HepG2 (cell line): ENCODE measurements around the gene USP17L10. TPM values are rescaled to one million over a fixed set of nuclear protein-coding genes. Genes with fewer than 3 reads are reported as not detected.
"Not testable (repeated sequence)": the region's sequence is repeated elsewhere in the genome, so short reads cannot be mapped to it uniquely, and the experiment has no call there.

Experiments used
- ATAC-seq: fragments of 200-7000 bp; cut with Tn5 transposase; 3 replicates; pipeline ENCODE4 v1.9.1; 2020; ENCODE audit warnings: mild to moderate bottlenecking, moderate library complexity
- Bru-seq: library from RNA; stranded (reverse); fragments of 400-500 nt; gene quantifications from one replicate; lab custom pipeline; 2021; lab: Mats Ljungman, UMichigan
- BruChase-seq, 2 experiments: library from RNA; stranded (reverse); fragments of 400-500 nt; gene quantifications; one replicate each; lab custom pipeline; 2021; lab: Mats Ljungman, UMichigan
- BruUV-seq: library from RNA; stranded (reverse); fragments of 400-500 nt; replicated peaks from 2 replicates; lab custom pipeline; 2021; lab: Mats Ljungman, UMichigan
- CTCF ChIA-PET: fragments of 300-600 bp; formaldehyde crosslinking; extraction: SDS; loops from one replicate; lab custom pipeline; 2021; ENCODE audit warnings: low total read pairs, inconsistent platforms, low intra/inter-chr PET ratio; lab: Yijun Ruan, JAX
- POLR2A ChIA-PET: fragments of 350-600 bp; sonication (Branson Sonifier 250); formaldehyde crosslinking; loops from one replicate; lab custom pipeline; 2020; ENCODE audit warnings: antibody characterized with exemption, inconsistent platforms; lab: Yijun Ruan, JAX
- DNase-seq: peaks from one replicate; pipeline ENCODE4 v3.0.0-alpha.2; 2015; ENCODE audit warnings: low spot score
- FAIRE-seq: peaks from 3 replicates; lab custom pipeline; 2011; peaks lifted over from hg19 to GRCh38; lab: Jason Lieb, UNC
- H2AFZ ChIP-seq: one replicate; pipeline ENCODE4 v1.6.1; 2011; ENCODE audit warnings: low read length, inconsistent platforms
- H3K27ac ChIP-seq: fragments of 300-600 bp; 3 replicates; pipeline ENCODE4 v1.8.0; 2011; ENCODE audit warnings: mixed run types, mild to moderate bottlenecking, mixed read lengths, low read length, inconsistent platforms; ENCODE audit not compliant: insufficient read depth; ENCODE audit errors: extremely low read length
- H3K27me3 ChIP-seq, 2 experiments: fragments of 200-600 bp in 1 of 2; 2 replicates in 1 of 2; 3 replicates in 1 of 2; pipeline versions ENCODE4 v1.6.0 to v1.8.0; 2011; ENCODE audit warnings: low read length in 2 of 2, mild to moderate bottlenecking in 2 of 2, moderate library complexity in 2 of 2, inconsistent platforms in 1 of 2; ENCODE audit not compliant: insufficient read depth in 2 of 2, control insufficient read depth in 1 of 2
- H3K36me3 ChIP-seq, 2 experiments: fragments of 200-600 bp in 1 of 2; replicated peaks in 1 of 2; 2 replicates in 1 of 2; 3 replicates in 1 of 2; pipeline versions ENCODE4 v1.5.1 to v1.8.0; 2011; ENCODE audit warnings: low read length in 2 of 2, inconsistent platforms in 1 of 2; ENCODE audit not compliant: insufficient read depth in 2 of 2, control insufficient read depth in 1 of 2
- H3K4me1 ChIP-seq: 2 replicates; pipeline ENCODE4 v1.5.1; 2012; ENCODE audit warnings: low read length, inconsistent platforms; ENCODE audit not compliant: insufficient read depth
- H3K4me2 ChIP-seq: 2 replicates; pipeline ENCODE4 v1.6.0; 2011; ENCODE audit warnings: low read depth, low read length, inconsistent platforms
- H3K4me3 ChIP-seq, 3 experiments: fragments of 200-600 bp in 1 of 3; sonication (generic), shearing (Covaris generic) in 1 of 3; replicated peaks in 1 of 3; 2 replicates each; pipeline ENCODE4 v1.5.1; 2011 to 2016; ENCODE audit warnings: low read length in 3 of 3, inconsistent platforms in 2 of 3, low read depth in 2 of 3, mild to moderate bottlenecking in 2 of 3, control low read depth in 1 of 3, mixed read lengths in 1 of 3; ENCODE audit not compliant: insufficient read depth in 1 of 3
- H3K79me2 ChIP-seq: one replicate; pipeline ENCODE4 v1.6.1; 2011; ENCODE audit warnings: low read length, inconsistent platforms; ENCODE audit not compliant: insufficient read depth
- H3K9ac ChIP-seq: 2 replicates; pipeline ENCODE4 v1.6.0; 2011; ENCODE audit warnings: mild to moderate bottlenecking, low read depth, low read length, inconsistent platforms; ENCODE audit not compliant: insufficient read depth
- H3K9me3 ChIP-seq: 2 replicates; pipeline ENCODE4 v1.5.1; 2012; ENCODE audit warnings: mild to moderate bottlenecking, low read length
- H4K20me1 ChIP-seq: 2 replicates; pipeline ENCODE4 v1.6.0; 2011; ENCODE audit warnings: inconsistent platforms, mild to moderate bottlenecking, low read length, moderate library complexity; ENCODE audit not compliant: insufficient read depth
- CTCF ChIP-seq: sonication (generic); formaldehyde crosslinking; IDR thresholded peaks from 2 replicates; pipeline ENCODE4 v1.5.0; 2020; ENCODE audit warnings: mild to moderate bottlenecking, missing genetic modification reagents, moderate library complexity
- KDM2A ChIP-seq: sonication (generic); formaldehyde crosslinking; IDR thresholded peaks from 2 replicates; pipeline ENCODE4 v1.4.0; 2020; ENCODE audit warnings: low read depth, missing genetic modification reagents, borderline replicate concordance
- RAD21 ChIP-seq: fragments of 450-650 bp; formaldehyde crosslinking; IDR thresholded peaks from 2 replicates; pipeline ENCODE4 v1.5.0; 2020; ENCODE audit warnings: mild to moderate bottlenecking
- SALL1 ChIP-seq: sonication (generic); formaldehyde crosslinking; IDR thresholded peaks from 2 replicates; pipeline ENCODE4 v1.8.0; 2022; ENCODE audit warnings: mild to moderate bottlenecking, missing genetic modification reagents
- SMC3 ChIP-seq: IDR thresholded peaks from 2 replicates; pipeline ENCODE4 v1.6.1; 2011; ENCODE audit warnings: low read length, improper control_type of control experiment
- STAG1 ChIP-seq: sonication (generic); formaldehyde crosslinking; IDR thresholded peaks from 2 replicates; pipeline ENCODE4 v1.4.0; 2020; ENCODE audit warnings: missing genetic modification reagents
- WGBS: methylation state at CpG from one replicate; pipeline ENCODE4 v1.1.6; 2017; ENCODE audit warnings: low lambda C conversion rate; 5-methylcytosine and 5-hydroxymethylcytosine counted together
- in situ Hi-C: cut with HindIII; loops from 2 replicates; pipeline ENCODE4 v1.10.0; 2017; ENCODE audit warnings: low pct_unique_long_range_greater_than_20kb; ENCODE audit not compliant: extremely low pct_ligation_motif_present
- intact Hi-C: fragments of 100-400 bp; cut with micrococcal nuclease; formaldehyde crosslinking; loops from one replicate; pipeline ENCODE4 v1.10.0; 2022; ENCODE audit not compliant: unreplicated experiment
- long read RNA-seq, 2 experiments: library from RNA in 1 of 2; library from polyadenylated mRNA in 1 of 2; stranded (forward) in 1 of 2; unstranded in 1 of 2; transcript quantifications; one replicate each; pipeline ENCODE4 v2.0.0, GENCODE V29; 2019 to 2022
- polyA minus RNA-seq, 3 experiments: library from RNA; depleted of rRNA, polyadenylated mRNA; stranded (reverse); fragments of >200 nt; gene quantifications; 2 replicates each; pipeline ENCODE4 v1.2.3, GENCODE V29; 2011; ENCODE audit warnings: low replicate concordance in 1 of 3
- polyA plus RNA-seq, 8 experiments: library from polyadenylated mRNA; depleted of rRNA in 3 of 8; stranded (reverse) in 7 of 8; unstranded in 1 of 8; fragments of >200 nt; fragmentation: Illumina TruSeq in 4 of 8; extraction: Trizol in 4 of 8; gene quantifications; 2 replicates each; pipeline versions ENCODE4 v1.2.1 to v1.2.3, GENCODE V29; 2011 to 2016; ENCODE audit warnings: low read depth in 4 of 8, missing spikeins in 1 of 8, mixed read lengths in 1 of 8; ENCODE audit not compliant: insufficient read depth in 1 of 8
- total RNA-seq, 5 experiments: library from RNA; depleted of rRNA; stranded (reverse); fragments of >200 nt; fragmentation: Illumina TruSeq; extraction: Trizol; gene quantifications; 2 replicates each; pipeline ENCODE4 v1.2.3, GENCODE V29; 2016; ENCODE audit warnings: low read depth in 1 of 5

The USP17L10 gene
- total RNA-seq (2016; rRNA removed; fragmentation: Illumina TruSeq; extraction: Trizol) (not detected in 2 replicates), polyA plus RNA-seq (2011; rRNA removed) (not detected in 2 replicates), polyA minus RNA-seq (2011; rRNA and poly(A)+ RNA removed; ENCODE audit: low replicate concordance) (not detected in 2 replicates), Bru-seq, nascent RNA (not detected), BruChase-seq, experiment 1, labeled RNA remaining after a 6-hour chase (not detected), BruChase-seq, experiment 2, labeled RNA remaining after a 2-hour chase (not detected)
- not detected in 2 replicates for total RNA-seq (2016; cell fraction: cytosol; rRNA removed; fragmentation: Illumina TruSeq; extraction: Trizol; ENCODE audit: low read depth)
- not detected in 2 replicates for total RNA-seq (2016; cell fraction: insoluble cytoplasmic fraction; rRNA removed; fragmentation: Illumina TruSeq; extraction: Trizol)
- total RNA-seq (2016; cell fraction: membrane; rRNA removed; fragmentation: Illumina TruSeq; extraction: Trizol), result not detected in 2 replicates
- not detected in 2 replicates for total RNA-seq (2016; cell fraction: nucleus; rRNA removed; fragmentation: Illumina TruSeq; extraction: Trizol)
- polyA plus RNA-seq (2011; cell fraction: cytosol; rRNA removed), result not detected in 2 replicates
- not detected in 2 replicates for polyA plus RNA-seq (2011; cell fraction: nucleus; rRNA removed)
- polyA plus RNA-seq (2012), result not detected in 2 replicates
- polyA plus RNA-seq (2016; cell fraction: cytosol; fragmentation: Illumina TruSeq; extraction: Trizol; ENCODE audit: low read depth), result not detected in 2 replicates
- not detected in 2 replicates for polyA plus RNA-seq (2016; cell fraction: insoluble cytoplasmic fraction; fragmentation: Illumina TruSeq; extraction: Trizol; ENCODE audit: low read depth)
- polyA plus RNA-seq (2016; cell fraction: membrane; fragmentation: Illumina TruSeq; extraction: Trizol; ENCODE audit: low read depth), result not detected in 2 replicates
- polyA plus RNA-seq (2016; cell fraction: nucleus; fragmentation: Illumina TruSeq; extraction: Trizol; ENCODE audit: insufficient read depth, low read depth), result not detected in 2 replicates
- polyA minus RNA-seq (2011; cell fraction: cytosol; rRNA and poly(A)+ RNA removed), result not detected in 2 replicates
- not detected in 2 replicates for polyA minus RNA-seq (2011; cell fraction: nucleus; rRNA and poly(A)+ RNA removed)
- long read RNA-seq, experiment 1, result 0 reads
- long read RNA-seq, experiment 2, result 0 reads

- intact Hi-C loops, H3K9ac ChIP-seq, ATAC-seq, DNase-seq, H3K4me2 ChIP-seq, FAIRE-seq, H3K79me2 ChIP-seq, CTCF ChIA-PET, H3K9me3 ChIP-seq, in situ Hi-C loops, BruUV-seq, H3K27me3 ChIP-seq, POLR2A ChIA-PET, H3K4me3 ChIP-seq, H3K27ac ChIP-seq, H2AFZ ChIP-seq, H3K36me3 ChIP-seq, H3K4me1 ChIP-seq, H4K20me1 ChIP-seq: not testable (repeated sequence)
- WGBS, result 75% methylated on average over 4 of the region's 13 CpGs
These were observed at the start of gene USP17L10 for GRCh38 chr4:9210357-9210756. Gene USP17L10, plus strand, starts transcription at chr4:9210657. Its CDS starts 0 bp downstream, at chr4:9210657.

GRCh38 chr4:9165990-9166389, 44.5 kb upstream of the USP17L10 start:
- H3K36me3 ChIP-seq, H3K9ac ChIP-seq, H3K27me3 ChIP-seq, H3K4me3 ChIP-seq, H3K4me1 ChIP-seq, ATAC-seq, BruUV-seq, in situ Hi-C loops, H2AFZ ChIP-seq, H3K4me2 ChIP-seq, POLR2A ChIA-PET, H3K27ac ChIP-seq, H3K79me2 ChIP-seq, H3K9me3 ChIP-seq, intact Hi-C loops, H4K20me1 ChIP-seq: not testable (repeated sequence)
- WGBS, result 0% methylated on average over 2 of the region's 8 CpGs
- FAIRE-seq, result peak; percentile 39
- DNase-seq, result peak; percentile 25
- TF ChIP-seq STAG1 (CRISPR knock-in tag), result peak; percentile 80
- TF ChIP-seq SALL1 (CRISPR knock-in tag), result 0 out of 2 replicates have a peak, but pooled peaks have one; percentile 18
- TF ChIP-seq CTCF (CRISPR knock-in tag), result peak; percentile 87
- peak; percentile 58 for TF ChIP-seq SMC3
- peak; percentile 65 for TF ChIP-seq RAD21 (CRISPR knock-in tag)
- peak; percentile 35; the same call in 1 of the 2 replicates for TF ChIP-seq KDM2A (CRISPR knock-in tag)
- CTCF ChIA-PET, result interaction anchor here (0.7 kb wide), 1 partner anchor 219 kb away, joined by 3 read pairs; no protein-coding TSS in a partner anchor
